Embryonic facial prominence (tissue), 1 donor: Measurements from ENCODE around the gene ITGAD.

Experiments used
- DNase-seq: peaks from one replicate; pipeline ENCODE4 v3.0.0-alpha.2; 2016; ENCODE audit errors: extremely low spot score

Gene ITGAD

GRCh38 chr16:31474773-31475738 lies 81.9 kb downstream of the ITGAD start:
- DNase-seq, result no peak

- no peak for DNase-seq
Measured at GRCh38 chr16:31475946-31476302, 82.8 kb downstream of the ITGAD start.
